ENCODE data around the gene TMEM40.
"Not testable (repeated sequence)": the region's sequence is repeated elsewhere in the genome, so short reads cannot be mapped to it uniquely, and the experiment has no call there.

The TMEM40 gene

DNA sequence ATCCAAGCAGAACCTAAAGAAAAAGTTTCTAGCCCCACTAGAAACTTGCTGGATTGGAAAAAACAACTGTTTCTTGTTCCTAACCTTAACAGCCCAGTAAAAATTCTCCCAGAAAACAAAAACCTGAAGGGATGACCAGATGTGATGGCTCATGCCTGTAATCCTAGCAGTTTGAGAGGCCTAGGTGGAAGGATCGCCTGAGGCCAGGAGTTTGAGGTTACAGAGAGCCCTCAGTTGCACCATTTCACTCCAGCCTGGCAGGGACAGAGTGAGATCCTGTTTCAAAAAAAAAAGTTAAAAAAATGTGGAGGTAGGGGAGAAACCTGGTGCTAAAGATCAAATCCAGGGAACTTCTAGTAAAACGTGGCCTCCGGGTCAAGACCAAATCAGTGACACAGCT, 56.6 kb downstream of the TMEM40 start:
- no peak for DNase-seq (ENCODE audit: low spot score)
- TF ChIP-seq, protein P1, sequence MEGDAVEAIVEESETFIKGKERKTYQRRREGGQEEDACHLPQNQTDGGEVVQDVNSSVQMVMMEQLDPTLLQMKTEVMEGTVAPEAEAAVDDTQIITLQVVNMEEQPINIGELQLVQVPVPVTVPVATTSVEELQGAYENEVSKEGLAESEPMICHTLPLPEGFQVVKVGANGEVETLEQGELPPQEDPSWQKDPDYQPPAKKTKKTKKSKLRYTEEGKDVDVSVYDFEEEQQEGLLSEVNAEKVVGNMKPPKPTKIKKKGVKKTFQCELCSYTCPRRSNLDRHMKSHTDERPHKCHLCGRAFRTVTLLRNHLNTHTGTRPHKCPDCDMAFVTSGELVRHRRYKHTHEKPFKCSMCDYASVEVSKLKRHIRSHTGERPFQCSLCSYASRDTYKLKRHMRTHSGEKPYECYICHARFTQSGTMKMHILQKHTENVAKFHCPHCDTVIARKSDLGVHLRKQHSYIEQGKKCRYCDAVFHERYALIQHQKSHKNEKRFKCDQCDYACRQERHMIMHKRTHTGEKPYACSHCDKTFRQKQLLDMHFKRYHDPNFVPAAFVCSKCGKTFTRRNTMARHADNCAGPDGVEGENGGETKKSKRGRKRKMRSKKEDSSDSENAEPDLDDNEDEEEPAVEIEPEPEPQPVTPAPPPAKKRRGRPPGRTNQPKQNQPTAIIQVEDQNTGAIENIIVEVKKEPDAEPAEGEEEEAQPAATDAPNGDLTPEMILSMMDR (IDR thresholded peaks at IDR 0.05; ENCODE audit: extremely low read depth, missing control alignments), result no peak

DNA sequence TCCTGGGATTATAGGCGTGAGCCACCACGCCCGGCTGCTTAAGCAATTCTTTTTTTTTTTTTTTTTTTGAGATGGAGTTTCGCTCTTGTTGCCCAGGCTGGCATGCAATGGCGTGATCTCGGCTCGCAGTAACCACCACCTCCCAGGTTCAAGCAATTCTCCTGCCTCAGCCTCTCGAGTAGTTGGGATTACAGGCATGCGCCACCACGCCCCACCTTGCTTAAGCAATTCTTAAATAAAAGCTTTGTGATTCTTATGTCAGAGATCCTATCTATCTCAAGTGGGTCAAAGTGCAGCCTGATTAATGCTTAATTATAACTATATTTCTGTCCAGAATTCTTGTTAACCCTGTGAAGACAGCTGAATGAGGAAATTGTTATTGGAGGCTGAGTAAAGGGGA, 57.5 kb downstream of the TMEM40 start:
- not testable (repeated sequence) for DNase-seq (ENCODE audit: low spot score)

DNA sequence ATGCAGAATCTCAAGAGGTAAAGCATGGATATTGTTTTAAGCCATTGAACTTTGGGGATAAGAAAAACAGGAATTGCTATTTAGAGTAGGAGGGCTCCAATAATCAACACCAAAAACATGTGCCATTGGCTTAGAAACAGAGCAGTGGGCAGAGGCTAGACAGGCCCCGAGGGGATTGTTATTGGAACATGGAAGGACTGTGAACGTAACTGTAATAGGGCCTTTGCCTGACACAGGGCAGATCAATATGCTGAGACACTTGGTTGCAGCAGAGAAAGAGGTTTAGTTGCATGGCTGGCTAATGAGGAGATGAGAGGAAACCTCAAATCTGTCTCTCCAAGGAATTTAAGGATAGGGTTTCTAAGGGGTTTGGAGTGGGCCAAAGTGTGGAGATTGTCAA, 58.3 kb downstream of the TMEM40 start:
- TF ChIP-seq, protein P1 (IDR thresholded peaks at IDR 0.05; ENCODE audit: extremely low read depth, missing control alignments), result no peak
- no peak for DNase-seq (ENCODE audit: low spot score)

GRCh38 chr3:12695916-12696315, 63.1 kb downstream of the TMEM40 start:
- DNase-seq (ENCODE audit: low spot score), result no peak
- TF ChIP-seq, protein P1 (IDR thresholded peaks at IDR 0.05; ENCODE audit: extremely low read depth, missing control alignments), result no peak

- no peak for DNase-seq (ENCODE audit: low spot score)
- TF ChIP-seq, protein P1 (IDR thresholded peaks at IDR 0.05; ENCODE audit: extremely low read depth, missing control alignments), result no peak
Measured at GRCh38 chr3:12695112-12695511, 63.9 kb downstream of the TMEM40 start.

DNA sequence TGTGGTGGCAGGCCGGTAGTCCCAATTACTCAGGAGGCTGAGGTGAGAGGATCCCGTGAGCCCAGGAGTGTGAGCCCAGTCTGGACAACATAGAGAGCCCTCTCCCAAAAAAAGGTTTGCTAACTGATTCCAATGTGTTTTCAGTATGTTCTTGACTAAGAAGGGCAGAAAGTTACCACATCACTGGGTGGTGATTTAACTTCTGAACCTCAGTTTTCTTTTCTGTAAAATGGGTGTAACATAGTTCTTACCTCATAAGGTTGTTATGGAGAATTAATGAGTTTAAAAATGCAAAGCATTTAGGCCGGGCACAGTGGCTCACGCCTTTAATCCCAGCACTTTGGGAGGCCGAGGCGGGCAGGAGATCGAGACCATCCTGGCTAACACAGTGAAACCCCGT, 66.6 kb downstream of the TMEM40 start:
- TF ChIP-seq, protein P1 (IDR thresholded peaks at IDR 0.05; ENCODE audit: extremely low read depth, missing control alignments), result no peak

DNA sequence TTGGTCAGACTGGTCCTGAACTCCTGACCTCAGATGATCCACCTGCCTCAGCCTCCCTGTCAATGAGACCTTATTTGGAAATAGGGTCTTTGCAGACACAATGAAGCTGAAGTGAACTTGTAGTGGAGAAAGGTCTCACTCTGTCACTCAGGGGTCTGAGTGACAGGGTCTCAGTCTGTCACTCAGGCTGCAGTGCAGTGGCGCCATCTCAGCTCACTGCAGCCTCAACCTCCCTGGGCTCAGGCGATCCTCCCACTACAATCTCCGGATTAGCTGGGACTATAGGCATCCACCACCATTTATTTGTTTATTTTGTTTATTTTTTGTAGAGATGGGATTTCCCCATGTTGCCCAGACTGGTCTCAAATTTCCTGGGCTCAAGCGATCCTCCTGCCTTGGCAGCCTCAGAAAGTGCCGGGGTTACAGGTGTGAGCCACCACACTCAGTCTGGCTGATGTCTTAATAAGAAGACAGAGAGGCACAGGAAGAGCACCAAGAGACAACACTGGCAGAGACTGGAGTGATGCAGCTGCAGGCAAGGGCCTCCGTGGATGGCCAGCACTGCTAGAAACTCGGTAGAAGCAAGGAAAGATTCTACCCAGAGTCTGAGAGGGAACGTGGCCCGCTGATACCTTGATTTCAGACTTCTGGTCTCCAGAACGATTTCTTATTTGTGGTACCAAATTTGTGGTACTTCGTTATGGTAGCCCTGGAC, 68.9 kb downstream of the TMEM40 start:
- TF ChIP-seq, protein P1 (IDR thresholded peaks at IDR 0.05; ENCODE audit: extremely low read depth, missing control alignments), result no peak
- DNase-seq (ENCODE audit: low spot score), result no peak

More for the DNA sequence above, 66.6 kb downstream of the TMEM40 start:
- DNase-seq (ENCODE audit: low spot score), result no peak

DNA sequence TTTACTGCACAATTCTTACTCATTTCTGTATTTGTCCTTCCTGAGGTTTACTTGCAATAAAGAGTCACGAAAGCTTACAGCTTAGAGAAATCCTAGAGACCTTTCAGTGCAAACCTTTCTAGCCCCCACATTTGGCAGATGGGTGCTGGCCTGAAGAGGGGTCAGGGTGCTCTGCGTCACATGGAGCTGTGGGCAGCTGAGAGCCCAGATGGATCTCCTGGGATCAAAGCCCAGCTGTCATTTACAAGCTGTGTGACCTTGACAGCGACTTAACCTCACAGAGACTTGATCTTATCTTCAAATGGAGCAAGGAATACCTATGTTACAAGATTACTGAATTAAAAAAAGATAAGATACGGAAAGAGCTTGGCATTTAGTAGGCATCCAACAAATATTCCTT, 71.1 kb downstream of the TMEM40 start:
- TF ChIP-seq, protein P1 (IDR thresholded peaks at IDR 0.05; ENCODE audit: extremely low read depth, missing control alignments), result no peak
- DNase-seq (ENCODE audit: low spot score), result no peak

Measured in GM20000 (cell line).